Upper lobe of left lung (tissue), 6 donors: ENCODE data around the gene SLC35G6. TPM values are rescaled to one million over a fixed set of nuclear protein-coding genes. Genes with fewer than 3 reads are reported as not detected.

ENCODE experiments used
- ATAC-seq, 2 donors: fragments of 200-7000 bp; cut with Tn5 transposase; one replicate each; pipeline ENCODE4 v1.9.1; 2022; ENCODE audit warnings: mild to moderate bottlenecking in 2 of 2, moderate library complexity in 2 of 2; ENCODE audit not compliant: low FRiP score in 2 of 2
- DNase-seq, 2 donors: peaks; one replicate each; pipeline ENCODE4 v3.0.0-alpha.2; 2019 to 2020
- H3K27ac ChIP-seq, 4 donors: fragments of 200-600 bp; sonication (generic); one replicate each; pipeline ENCODE4 v1.5.1; 2016 to 2019
- H3K27me3 ChIP-seq, 4 donors: fragments of 200-600 bp; sonication (generic); one replicate each; pipeline ENCODE4 v1.5.1; 2017 to 2019
- H3K36me3 ChIP-seq, 4 donors: fragments of 200-600 bp; sonication (generic); one replicate each; pipeline ENCODE4 v1.5.1; 2016 to 2019
- H3K4me1 ChIP-seq, 4 donors: fragments of 200-600 bp; sonication (generic); one replicate each; pipeline ENCODE4 v1.5.1; 2018 to 2019
- H3K4me3 ChIP-seq, 4 donors: fragments of 200-600 bp; sonication (generic); one replicate each; pipeline ENCODE4 v1.5.1; 2017 to 2019; ENCODE audit warnings: mild to moderate bottlenecking in 2 of 4, moderate library complexity in 1 of 4
- H3K9me3 ChIP-seq, 4 donors: fragments of 200-600 bp; sonication (generic); one replicate each; pipeline ENCODE4 v1.5.1; 2018 to 2019
- CTCF ChIP-seq, 6 experiments: fragments of 450-650 bp in 4 of 6; fragments of 200-600 bp in 2 of 6; sonication (generic) in 2 of 6; IDR thresholded peaks; one replicate each; pipeline ENCODE4 v1.5.1; 2016 to 2019; ENCODE audit warnings: antibody characterized with exemption in 6 of 6
- EP300 ChIP-seq, 4 donors: sonication (generic); formaldehyde crosslinking; IDR thresholded peaks; one replicate each; pipeline ENCODE4 v1.5.1; 2017; ENCODE audit warnings: antibody characterized with exemption in 4 of 4, control low read depth in 2 of 4
- POLR2A ChIP-seq, 4 donors: fragments of 450-650 bp; IDR thresholded peaks; one replicate each; pipeline ENCODE4 v1.5.1; 2016 to 2017; ENCODE audit warnings: antibody characterized with exemption in 4 of 4, mild to moderate bottlenecking in 2 of 4
- POLR2AphosphoS5 ChIP-seq, 2 donors: sonication (generic); formaldehyde crosslinking; IDR thresholded peaks; one replicate each; pipeline ENCODE4 v1.5.1; 2017; ENCODE audit warnings: antibody characterized with exemption in 2 of 2
- WGBS, 2 donors: methylation state at CpG; one replicate each; pipeline ENCODE4 v1.1.5; 2017 to 2018; 5-methylcytosine and 5-hydroxymethylcytosine counted together
- total RNA-seq, 6 donors: library from RNA; depleted of rRNA in 4 of 6; stranded (reverse); fragments of >200 nt in 4 of 6; gene quantifications; one replicate each; pipeline versions ENCODE4 v1.1.0 to v1.2.1, GENCODE V29; 2016 to 2021
- donor health status: DM: no; HTN: no; CAD: no; lungs with moderate emphysema.
- donor health status: DM: no; HTN: yes; CAD: no; lungs with severe emphysema.

SLC35G6 gene
- total RNA-seq, 6 donors from 2014 or later, result not detected

GRCh38 chr17:7513850-7514419, 32.7 kb downstream of the SLC35G6 start:
- H3K36me3 ChIP-seq, result peaks cover 34 to 57% (median 53%) of the 10 kb centered on the region in 4 donors

GRCh38 chr17:7515911-7516610, 34.8 kb downstream of the SLC35G6 start:
- no peak for TF ChIP-seq POLR2AphosphoS5 (IDR thresholded peaks at IDR 0.05)
- no peak for TF ChIP-seq CTCF (IDR thresholded peaks at IDR 0.05)
- peak in 1 of 4 donors; percentile 14 for TF ChIP-seq POLR2A (IDR thresholded peaks at IDR 0.05)
- TF ChIP-seq EP300 (IDR thresholded peaks at IDR 0.05), result no peak
- Histone ChIP-seq H3K27me3 (no peaks in the 10 kb centered on the region), H3K9me3 (no peaks in the 10 kb centered on the region), H3K36me3 (peaks cover 22 to 36% (median 33%) of the 10 kb centered on the region in 4 donors), H3K4me1 (peaks cover 3 to 15% (median 10%) of the 10 kb centered on the region in 4 donors), H3K27ac (peak overlapping the region in 3 of 4 donors; percentile 23 to 51 (median 40)), H3K4me3 (no peak overlapping the region)
- DNase-seq (peak in 1 of 2 donors; percentile 69), ATAC-seq (peak in 1 of 2 donors; percentile 38)
- WGBS, 2 donors, result 83 to 87% methylated on average over 13 of the region's 13 CpGs

More at GRCh38 chr17:7513850-7514419, 32.7 kb downstream of the SLC35G6 start:
- H3K4me1 ChIP-seq, result peaks cover 3 to 15% (median 10%) of the 10 kb centered on the region in 4 donors
- 81 to 83% methylated on average over 17 of the region's 17 CpGs for WGBS, 2 donors
- H3K4me3 ChIP-seq, result no peak overlapping the region
- ATAC-seq (peak in 1 of 2 donors; percentile 21), DNase-seq (peak in 1 of 2 donors; percentile 65)
- H3K27me3 ChIP-seq, result no peaks in the 10 kb centered on the region
- TF ChIP-seq POLR2AphosphoS5 (IDR thresholded peaks at IDR 0.05) (no peak), EP300 (IDR thresholded peaks at IDR 0.05) (no peak), POLR2A (IDR thresholded peaks at IDR 0.05) (no peak), CTCF (IDR thresholded peaks at IDR 0.05) (no peak)
- no peaks in the 10 kb centered on the region for H3K9me3 ChIP-seq
- peak overlapping the region in 1 of 4 donors; percentile 7 for H3K27ac ChIP-seq

GRCh38 chr17:7523033-7523432, 41.8 kb downstream of the SLC35G6 start:
- Histone ChIP-seq H3K27ac (no peak overlapping the region), H3K27me3 (no peaks in the 10 kb centered on the region), H3K9me3 (peaks cover 0 to 1% (median 0%) of the 10 kb centered on the region in 4 donors), H3K36me3 (no peaks in the 10 kb centered on the region), H3K4me1 (no peaks in the 10 kb centered on the region), H3K4me3 (no peak overlapping the region)
- no peak for TF ChIP-seq EP300 (IDR thresholded peaks at IDR 0.05)
- TF ChIP-seq CTCF (IDR thresholded peaks at IDR 0.05), result peak; percentile 34 to 56 (median 48)
- TF ChIP-seq POLR2AphosphoS5 (IDR thresholded peaks at IDR 0.05), result no peak
- ATAC-seq, result peak in 1 of 2 donors; percentile 62
- WGBS, 2 donors, result 31 to 37% methylated on average over 10 of the region's 10 CpGs
- peak in 1 of 2 donors; percentile 42 for DNase-seq

GRCh38 chr17:7528842-7529241, 47.6 kb downstream of the SLC35G6 start:
- no peak for ATAC-seq
- no peak overlapping the region for H3K27ac ChIP-seq
- no peak overlapping the region for H3K4me3 ChIP-seq
- peaks cover 0 to 20% (median 12%) of the 10 kb centered on the region in 4 donors for H3K9me3 ChIP-seq
- H3K27me3 ChIP-seq, result no peaks in the 10 kb centered on the region
- H3K4me1 ChIP-seq, result no peaks in the 10 kb centered on the region
- TF ChIP-seq POLR2A (IDR thresholded peaks at IDR 0.05), result no peak
- TF ChIP-seq EP300 (IDR thresholded peaks at IDR 0.05), result no peak
- TF ChIP-seq POLR2AphosphoS5 (IDR thresholded peaks at IDR 0.05), result no peak
- no peak for TF ChIP-seq CTCF (IDR thresholded peaks at IDR 0.05)
- H3K36me3 ChIP-seq, result no peaks in the 10 kb centered on the region
- DNase-seq, result no peak
